ENCODE data around the gene PIEZO1.
A peak's percentile ranks its signal among the peaks of the same experiment; 100 is the strongest.
"Not testable (repeated sequence)": the region's sequence is repeated elsewhere in the genome, so short reads cannot be mapped to it uniquely, and the experiment has no call there.

The PIEZO1 gene

GRCh38 chr16:88785106-88785924, at the start of gene PIEZO1:
TSS of gene PIEZO1 (minus strand) at chr16:88785220. CDS start at chr16:88784964, 256 bp downstream.
- DNase-seq, result peak; percentile 79

GRCh38 chr16:88834670-88835069, 49.6 kb upstream of the PIEZO1 start:
- no peak for DNase-seq

GRCh38 chr16:88833086-88833485, 48.1 kb upstream of the PIEZO1 start:
- DNase-seq, result no peak

- DNase-seq, result no peak
Measured at GRCh38 chr16:88831838-88832237, 46.8 kb upstream of the PIEZO1 start.

- DNase-seq, result no peak
Measured at GRCh38 chr16:88830783-88831182, 45.8 kb upstream of the PIEZO1 start.

GRCh38 chr16:88830258-88830657, 45.2 kb upstream of the PIEZO1 start:
- no peak for DNase-seq

GRCh38 chr16:88828711-88829110, 43.7 kb upstream of the PIEZO1 start:
- DNase-seq, result no peak

- no peak for DNase-seq
Measured at GRCh38 chr16:88827727-88828126, 42.7 kb upstream of the PIEZO1 start.

- no peak for DNase-seq
Measured at GRCh38 chr16:88826070-88826840, 41.2 kb upstream of the PIEZO1 start.

- no peak for DNase-seq
Measured at GRCh38 chr16:88825146-88825545, 40.1 kb upstream of the PIEZO1 start.

GRCh38 chr16:88824256-88825077, 39.4 kb upstream of the PIEZO1 start:
- DNase-seq, result no peak

- DNase-seq, result not testable (repeated sequence)
Measured at GRCh38 chr16:88823646-88824045, 38.6 kb upstream of the PIEZO1 start.

- no peak for DNase-seq
Measured at GRCh38 chr16:88822281-88823040, 37.4 kb upstream of the PIEZO1 start.

GRCh38 chr16:88821168-88821850, 36.3 kb upstream of the PIEZO1 start:
- DNase-seq, result no peak

GRCh38 chr16:88820385-88821025, 35.5 kb upstream of the PIEZO1 start:
- no peak for DNase-seq

GRCh38 chr16:88819126-88819525, 34.1 kb upstream of the PIEZO1 start:
- DNase-seq, result no peak

- DNase-seq, result no peak
Measured at GRCh38 chr16:88818575-88818874, 33.5 kb upstream of the PIEZO1 start.

- DNase-seq, result no peak
Measured at GRCh38 chr16:88817785-88818574, 33.0 kb upstream of the PIEZO1 start.

GRCh38 chr16:88816736-88817535, 31.9 kb upstream of the PIEZO1 start:
- no peak for DNase-seq

Data from stimulated activated CD4-positive, alpha-beta T cell treated with anti-CD3 and anti-CD28 coated beads, Interleukin-4, amount 100 ng/mL, for 24 hours (primary cell).